ENCODE measurements around the gene TEX54. TPM values are rescaled to one million over a fixed set of nuclear protein-coding genes. Genes with fewer than 3 reads are reported as not detected.

The TEX54 gene
- total and polyA plus RNA-seq, 2 of the 13 experiments (the other 11 are each of a cell fraction or from before 2014, with no cell fraction given), result not detected

DNA sequence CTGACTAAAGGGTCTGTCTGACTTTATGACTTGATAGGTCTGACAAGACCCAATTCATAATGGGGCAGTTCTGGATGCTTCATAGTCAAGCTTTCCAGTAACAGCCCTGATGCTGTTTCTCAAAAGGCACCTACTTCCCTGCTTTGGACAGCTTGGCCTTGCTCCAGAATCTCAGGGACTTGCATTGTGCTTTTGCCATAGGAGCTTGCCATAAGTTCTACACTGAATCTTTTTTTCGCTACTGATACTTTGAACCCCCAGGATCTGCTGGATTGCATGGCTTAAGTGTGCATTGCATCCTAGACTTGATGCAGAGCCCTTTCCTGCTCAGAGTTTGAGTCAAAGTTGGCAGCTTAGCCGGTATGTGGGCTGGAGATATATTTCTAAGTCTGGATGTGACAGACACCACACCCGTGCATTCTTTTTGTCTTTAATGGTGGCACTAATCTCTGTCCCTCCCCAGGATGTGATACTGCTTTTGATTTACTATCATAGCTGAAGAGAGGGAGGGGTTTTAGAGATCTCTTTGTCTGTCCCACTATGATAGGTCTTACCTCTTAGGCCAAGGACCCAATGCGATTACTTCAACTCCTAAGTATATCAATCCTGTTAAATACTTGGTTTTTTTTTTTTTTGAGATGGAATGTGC, 31.2 kb upstream of the TEX54 start:
- H3K9me3 ChIP-seq (ENCODE audit: low read length), result no peaks in the 10 kb centered on the region
- peaks cover 51% of the 10 kb centered on the region for H3K79me2 ChIP-seq (ENCODE audit: insufficient read depth, low read length)
- no peak overlapping the region for H3K9ac ChIP-seq (ENCODE audit: insufficient read depth, low read depth, low read length)
- in situ Hi-C loops (cut with HindIII; ENCODE audit: extremely low pct_ligation_motif_present, low pct_unique_long_range_greater_than_20kb), result no loop called here
- peaks cover 47% of the 10 kb centered on the region for H3K4me1 ChIP-seq (ENCODE audit: insufficient read depth, low read length)
- H3K36me3 ChIP-seq (replicated peaks in 1 of 2; ENCODE audit: control insufficient read depth in 1 of 2, insufficient read depth in 2 of 2, low read length in 2 of 2), result peaks cover 4 to 10% of the 10 kb centered on the region in 2 experiments; a peak in 3 of 5 replicates
- FAIRE-seq, result no peak
- no peak overlapping the region for H3K4me3 ChIP-seq (replicated peaks in 1 of 3; ENCODE audit: insufficient read depth in 1 of 3, low read depth in 2 of 3, low read length in 3 of 3)
- H3K27ac ChIP-seq (ENCODE audit: extremely low read length, insufficient read depth, low read length), result no peak overlapping the region
- H3K4me2 ChIP-seq (ENCODE audit: low read depth, low read length), result no peak overlapping the region
- no peaks in the 10 kb centered on the region for H3K27me3 ChIP-seq (ENCODE audit: control insufficient read depth in 1 of 2, insufficient read depth in 2 of 2, low read length in 2 of 2)
- ATAC-seq, result no peak
- WGBS (ENCODE audit: low lambda C conversion rate), result 95% methylated on average over 4 of the region's 4 CpGs
- no TSS peak for BruUV-seq (replicated peaks)
- DNase-seq (ENCODE audit: low spot score), result no peak
- H4K20me1 ChIP-seq (ENCODE audit: insufficient read depth, low read length), result no peaks in the 10 kb centered on the region
- intact Hi-C loops (cut with micrococcal nuclease; ENCODE audit: unreplicated experiment), result loop anchor here (5.0 kb wide), 1 partner anchor 132 kb away; no protein-coding TSS in a partner anchor
- ChIA-PET POLR2A (interaction anchor here (1.5 to 3.2 kb wide), 2 partner anchors 23 to 77 kb away, joined by 5 to 15 read pairs; partner anchors contain the start of gene TMEM179B), CTCF (ENCODE audit: low intra/inter-chr PET ratio, low total read pairs) (interaction anchor here (0.7 kb wide), 1 partner anchor 128 kb away, joined by 4 read pairs; no protein-coding TSS in a partner anchor)
- H2AFZ ChIP-seq (ENCODE audit: low read length), result no peak overlapping the region
- TF ChIP-seq, protein P1, sequence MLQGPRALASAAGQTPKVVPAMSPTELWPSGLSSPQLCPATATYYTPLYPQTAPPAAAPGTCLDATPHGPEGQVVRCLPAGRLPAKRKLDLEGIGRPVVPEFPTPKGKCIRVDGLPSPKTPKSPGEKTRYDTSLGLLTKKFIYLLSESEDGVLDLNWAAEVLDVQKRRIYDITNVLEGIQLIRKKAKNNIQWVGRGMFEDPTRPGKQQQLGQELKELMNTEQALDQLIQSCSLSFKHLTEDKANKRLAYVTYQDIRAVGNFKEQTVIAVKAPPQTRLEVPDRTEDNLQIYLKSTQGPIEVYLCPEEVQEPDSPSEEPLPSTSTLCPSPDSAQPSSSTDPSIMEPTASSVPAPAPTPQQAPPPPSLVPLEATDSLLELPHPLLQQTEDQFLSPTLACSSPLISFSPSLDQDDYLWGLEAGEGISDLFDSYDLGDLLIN (CRISPR knock-in tag; IDR thresholded peaks at IDR 0.05; ENCODE audit: borderline replicate concordance), result no peak
- TF ChIP-seq ZSCAN30 (CRISPR knock-in tag; IDR thresholded peaks at IDR 0.05) (no peak), TOPORS (CRISPR knock-in tag; IDR thresholded peaks at IDR 0.05) (no peak), ZNF44 (CRISPR knock-in tag; IDR thresholded peaks at IDR 0.05) (no peak), ZNF33A (CRISPR knock-in tag; IDR thresholded peaks at IDR 0.05; ENCODE audit: borderline replicate concordance) (no peak), FOXC1 (CRISPR knock-in tag; IDR thresholded peaks at IDR 0.05; ENCODE audit: borderline replicate concordance) (no peak), ZNF879 (CRISPR knock-in tag; IDR thresholded peaks at IDR 0.05) (no peak), ZNF749 (CRISPR knock-in tag; IDR thresholded peaks at IDR 0.05; ENCODE audit: borderline replicate concordance) (no peak), NFYB (CRISPR knock-in tag; IDR thresholded peaks at IDR 0.05) (no peak), POGZ (CRISPR knock-in tag; IDR thresholded peaks at IDR 0.05) (no peak), ZNF570 (CRISPR knock-in tag; IDR thresholded peaks at IDR 0.05; ENCODE audit: borderline replicate concordance) (no peak), PCBP2 (optimal IDR thresholded peaks at IDR 0.05; ENCODE audit: low read depth, low read length, poor library complexity, severe bottlenecking) (no peak), RBM22 (optimal IDR thresholded peaks at IDR 0.05; ENCODE audit: low read length) (no peak)
- TF ChIP-seq, protein P2, sequence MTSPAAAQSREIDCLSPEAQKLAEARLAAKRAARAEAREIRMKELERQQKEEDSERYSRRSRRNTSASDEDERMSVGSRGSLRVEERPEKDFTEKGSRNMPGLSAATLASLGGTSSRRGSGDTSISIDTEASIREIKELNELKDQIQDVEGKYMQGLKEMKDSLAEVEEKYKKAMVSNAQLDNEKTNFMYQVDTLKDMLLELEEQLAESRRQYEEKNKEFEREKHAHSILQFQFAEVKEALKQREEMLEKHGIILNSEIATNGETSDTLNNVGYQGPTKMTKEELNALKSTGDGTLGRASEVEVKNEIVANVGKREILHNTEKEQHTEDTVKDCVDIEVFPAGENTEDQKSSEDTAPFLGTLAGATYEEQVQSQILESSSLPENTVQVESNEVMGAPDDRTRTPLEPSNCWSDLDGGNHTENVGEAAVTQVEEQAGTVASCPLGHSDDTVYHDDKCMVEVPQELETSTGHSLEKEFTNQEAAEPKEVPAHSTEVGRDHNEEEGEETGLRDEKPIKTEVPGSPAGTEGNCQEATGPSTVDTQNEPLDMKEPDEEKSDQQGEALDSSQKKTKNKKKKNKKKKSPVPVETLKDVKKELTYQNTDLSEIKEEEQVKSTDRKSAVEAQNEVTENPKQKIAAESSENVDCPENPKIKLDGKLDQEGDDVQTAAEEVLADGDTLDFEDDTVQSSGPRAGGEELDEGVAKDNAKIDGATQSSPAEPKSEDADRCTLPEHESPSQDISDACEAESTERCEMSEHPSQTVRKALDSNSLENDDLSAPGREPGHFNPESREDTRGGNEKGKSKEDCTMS (CRISPR knock-in tag; conservative IDR thresholded peaks at IDR 0.05), result no peak
- TF ChIP-seq, protein P3, sequence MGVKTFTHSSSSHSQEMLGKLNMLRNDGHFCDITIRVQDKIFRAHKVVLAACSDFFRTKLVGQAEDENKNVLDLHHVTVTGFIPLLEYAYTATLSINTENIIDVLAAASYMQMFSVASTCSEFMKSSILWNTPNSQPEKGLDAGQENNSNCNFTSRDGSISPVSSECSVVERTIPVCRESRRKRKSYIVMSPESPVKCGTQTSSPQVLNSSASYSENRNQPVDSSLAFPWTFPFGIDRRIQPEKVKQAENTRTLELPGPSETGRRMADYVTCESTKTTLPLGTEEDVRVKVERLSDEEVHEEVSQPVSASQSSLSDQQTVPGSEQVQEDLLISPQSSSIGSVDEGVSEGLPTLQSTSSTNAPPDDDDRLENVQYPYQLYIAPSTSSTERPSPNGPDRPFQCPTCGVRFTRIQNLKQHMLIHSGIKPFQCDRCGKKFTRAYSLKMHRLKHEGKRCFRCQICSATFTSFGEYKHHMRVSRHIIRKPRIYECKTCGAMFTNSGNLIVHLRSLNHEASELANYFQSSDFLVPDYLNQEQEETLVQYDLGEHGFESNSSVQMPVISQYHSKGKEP (CRISPR knock-in tag; IDR thresholded peaks at IDR 0.05), result no peak
